ENCODE measurements around the gene LIMS1. TPM values are rescaled to one million over a fixed set of nuclear protein-coding genes. Genes with fewer than 3 reads are reported as not detected.

The LIMS1 gene
- total and polyA plus RNA-seq, 2 donors (not counting 1 experiment from before 2014, with no cell fraction given), result 14.0 to 22.1 TPM

DNA sequence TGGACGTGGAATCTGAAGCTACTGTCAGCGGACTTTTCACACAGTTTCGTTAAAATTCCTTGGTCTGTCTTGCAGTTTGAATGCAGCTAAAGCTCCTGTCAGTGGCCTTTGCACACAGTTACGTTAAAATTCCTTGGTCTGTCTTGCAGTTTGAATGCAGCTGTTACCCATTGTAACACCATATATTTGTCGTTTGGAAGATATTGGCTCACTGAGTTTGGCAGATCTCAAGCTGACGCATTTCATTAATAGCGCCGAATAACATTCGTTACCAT is 1.0 kb downstream of the LIMS1 start:
- peak overlapping the region; percentile 94 for H3K4me2 ChIP-seq (replicated peaks; ENCODE audit: low read depth, low read length, poor library complexity, severe bottlenecking)
- Mint-ChIP-seq H3K4me3 (peak overlapping the region; percentile 98), H3K27me3 (no peaks in the 10 kb centered on the region), H3K27ac (no peak overlapping the region), H3K9me3 (ENCODE audit: insufficient read depth) (no peaks in the 10 kb centered on the region), H3K4me1 (peaks cover 25% of the 10 kb centered on the region)
- H4K20me1 ChIP-seq (ENCODE audit: control insufficient read depth, insufficient read depth, low read length, poor library complexity, severe bottlenecking), result no peaks in the 10 kb centered on the region
- peak overlapping the region; percentile 48 to 95 (median 70) for H3K4me3 ChIP-seq (ENCODE audit: control extremely low read depth in 1 of 5, extremely low read depth in 1 of 5, insufficient read depth in 1 of 5, low read depth in 2 of 5, low read length in 4 of 5)
- DNase-seq (no peak), ATAC-seq (ENCODE audit: low read depth) (no peak)
- intact Hi-C loops (cut with micrococcal nuclease), result no loop called here
- H3K9ac ChIP-seq (ENCODE audit: low read length), result peak overlapping the region; percentile 65
- H3K36me3 ChIP-seq (replicated peaks in 1 of 2; ENCODE audit: control extremely low read depth in 1 of 2, control insufficient read depth in 1 of 2, extremely low read depth in 1 of 2, insufficient read depth in 2 of 2, low read length in 1 of 2), result no peaks in the 10 kb centered on the region
- H2AFZ ChIP-seq (ENCODE audit: insufficient read depth, low read depth, low read length, poor library complexity, severe bottlenecking), result peak overlapping the region; percentile 80
- ChIA-PET CTCF (interaction anchor here (0.8 to 3.2 kb wide), 2 partner anchors 31 to 49 kb away, joined by 3 to 9 read pairs; no protein-coding TSS in a partner anchor), POLR2A (no interaction called here)
- H3K27me3 ChIP-seq (replicated peaks in 1 of 4; ENCODE audit: control extremely low read depth in 1 of 4, control insufficient read depth in 3 of 4, insufficient read depth in 4 of 4, low read length in 3 of 4), result no peaks in the 10 kb centered on the region
- no peak overlapping the region for H3K27ac ChIP-seq (ENCODE audit: low read length in 2 of 2)
- WGBS (ENCODE audit: insufficient coverage), result 61% methylated on average over 7 of the region's 9 CpGs
- TF ChIP-seq, protein P1, sequence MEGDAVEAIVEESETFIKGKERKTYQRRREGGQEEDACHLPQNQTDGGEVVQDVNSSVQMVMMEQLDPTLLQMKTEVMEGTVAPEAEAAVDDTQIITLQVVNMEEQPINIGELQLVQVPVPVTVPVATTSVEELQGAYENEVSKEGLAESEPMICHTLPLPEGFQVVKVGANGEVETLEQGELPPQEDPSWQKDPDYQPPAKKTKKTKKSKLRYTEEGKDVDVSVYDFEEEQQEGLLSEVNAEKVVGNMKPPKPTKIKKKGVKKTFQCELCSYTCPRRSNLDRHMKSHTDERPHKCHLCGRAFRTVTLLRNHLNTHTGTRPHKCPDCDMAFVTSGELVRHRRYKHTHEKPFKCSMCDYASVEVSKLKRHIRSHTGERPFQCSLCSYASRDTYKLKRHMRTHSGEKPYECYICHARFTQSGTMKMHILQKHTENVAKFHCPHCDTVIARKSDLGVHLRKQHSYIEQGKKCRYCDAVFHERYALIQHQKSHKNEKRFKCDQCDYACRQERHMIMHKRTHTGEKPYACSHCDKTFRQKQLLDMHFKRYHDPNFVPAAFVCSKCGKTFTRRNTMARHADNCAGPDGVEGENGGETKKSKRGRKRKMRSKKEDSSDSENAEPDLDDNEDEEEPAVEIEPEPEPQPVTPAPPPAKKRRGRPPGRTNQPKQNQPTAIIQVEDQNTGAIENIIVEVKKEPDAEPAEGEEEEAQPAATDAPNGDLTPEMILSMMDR (IDR thresholded peaks at IDR 0.05), result no peak
- TF ChIP-seq EZH2 (IDR thresholded peaks at IDR 0.05; ENCODE audit: borderline replicate concordance, insufficient read depth, low read depth, low read length, poor library complexity, severe bottlenecking), result no peak
- H3K4me1 ChIP-seq (ENCODE audit: control insufficient read depth in 2 of 2, insufficient read depth in 2 of 2, low read length in 2 of 2), result peaks cover 8 to 19% of the 10 kb centered on the region in 2 donors
- H3K9me3 ChIP-seq (ENCODE audit: control extremely low read depth in 1 of 3, control insufficient read depth in 2 of 3, insufficient read depth in 1 of 3, low read length in 2 of 3), result no peaks in the 10 kb centered on the region
- H3K79me2 ChIP-seq (ENCODE audit: control insufficient read depth, insufficient read depth, low read length), result peaks cover 39% of the 10 kb centered on the region

DNA sequence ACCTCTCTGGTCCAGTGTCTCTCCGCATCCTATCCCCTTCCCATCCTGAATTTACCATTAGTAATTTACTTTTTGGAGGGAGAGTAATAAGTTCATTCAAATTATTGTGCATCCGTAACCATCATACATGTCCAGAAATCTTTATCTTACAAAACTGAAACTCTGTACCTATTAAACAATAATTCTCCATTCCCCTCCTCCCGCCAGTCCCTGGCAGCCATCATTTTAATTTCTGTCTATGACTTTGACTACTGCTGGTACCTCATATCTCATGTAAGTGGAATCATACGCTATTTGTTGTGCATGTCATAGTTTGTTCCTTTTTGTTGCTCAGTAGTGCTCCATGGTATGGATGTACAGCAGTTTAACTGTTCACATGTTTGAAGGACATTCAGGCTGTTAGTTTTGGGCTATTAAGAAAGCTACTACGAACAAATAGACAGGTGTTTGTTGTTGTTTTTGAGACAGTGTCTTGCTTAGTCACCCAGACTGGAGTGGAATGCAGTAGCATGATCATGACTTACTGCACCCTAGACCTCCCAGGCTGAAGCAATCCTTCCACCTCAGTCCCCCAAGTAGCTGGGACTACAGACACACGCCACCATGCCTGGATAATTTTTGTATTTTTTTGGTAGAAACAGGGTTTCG is 2.0 kb downstream of the LIMS1 start:
- Histone ChIP-seq H3K9ac (ENCODE audit: low read length) (no peak overlapping the region), H3K9me3 (ENCODE audit: control extremely low read depth in 1 of 3, control insufficient read depth in 2 of 3, insufficient read depth in 1 of 3, low read length in 2 of 3) (no peaks in the 10 kb centered on the region), H4K20me1 (ENCODE audit: control insufficient read depth, insufficient read depth, low read length, poor library complexity, severe bottlenecking) (no peaks in the 10 kb centered on the region), H3K36me3 (replicated peaks in 1 of 2; ENCODE audit: control extremely low read depth in 1 of 2, control insufficient read depth in 1 of 2, extremely low read depth in 1 of 2, insufficient read depth in 2 of 2, low read length in 1 of 2) (no peaks in the 10 kb centered on the region), H3K79me2 (ENCODE audit: control insufficient read depth, insufficient read depth, low read length) (peaks cover 42% of the 10 kb centered on the region), H3K27ac (ENCODE audit: low read length in 2 of 2) (no peak overlapping the region), H3K4me3 (ENCODE audit: control extremely low read depth in 1 of 5, extremely low read depth in 1 of 5, insufficient read depth in 1 of 5, low read depth in 2 of 5, low read length in 4 of 5) (no peak overlapping the region), H2AFZ (ENCODE audit: insufficient read depth, low read depth, low read length, poor library complexity, severe bottlenecking) (no peak overlapping the region), H3K4me1 (ENCODE audit: control insufficient read depth in 2 of 2, insufficient read depth in 2 of 2, low read length in 2 of 2) (peaks cover 8 to 17% of the 10 kb centered on the region in 2 donors), H3K4me2 (replicated peaks; ENCODE audit: low read depth, low read length, poor library complexity, severe bottlenecking) (no peak overlapping the region), H3K27me3 (replicated peaks in 1 of 4; ENCODE audit: control extremely low read depth in 1 of 4, control insufficient read depth in 3 of 4, insufficient read depth in 4 of 4, low read length in 3 of 4) (no peaks in the 10 kb centered on the region)
- ChIA-PET CTCF (interaction anchor here (3.2 kb wide), 1 partner anchor 48 kb away, joined by 9 read pairs; no protein-coding TSS in a partner anchor), POLR2A (no interaction called here)
- no peaks in the 10 kb centered on the region for H3K27me3 Mint-ChIP-seq
- no peaks in the 10 kb centered on the region for H3K9me3 Mint-ChIP-seq (ENCODE audit: insufficient read depth)
- peaks cover 21% of the 10 kb centered on the region for H3K4me1 Mint-ChIP-seq
- no peak for ATAC-seq (ENCODE audit: low read depth)
- peak overlapping the region; percentile 35 for H3K4me3 Mint-ChIP-seq
- TF ChIP-seq, protein P1 (IDR thresholded peaks at IDR 0.05), result no peak
- TF ChIP-seq EZH2 (IDR thresholded peaks at IDR 0.05; ENCODE audit: borderline replicate concordance, insufficient read depth, low read depth, low read length, poor library complexity, severe bottlenecking), result no peak
- intact Hi-C loops (cut with micrococcal nuclease), result no loop called here
- H3K27ac Mint-ChIP-seq, result no peak overlapping the region
- 100% methylated on average over 2 of the region's 7 CpGs for WGBS (ENCODE audit: insufficient coverage)
- DNase-seq, result no peak

All from B cell (primary cell).